Activated T-cell treated with anti-CD3 and anti-CD28 coated beads, Interleukin-2, amount 50 U/mL, for 1 hour (primary cell): ENCODE data around the gene PRAME.

Experiments
- DNase-seq: peaks from one replicate; pipeline ENCODE4 v3.0.0-alpha.2; 2020

PRAME gene

DNA sequence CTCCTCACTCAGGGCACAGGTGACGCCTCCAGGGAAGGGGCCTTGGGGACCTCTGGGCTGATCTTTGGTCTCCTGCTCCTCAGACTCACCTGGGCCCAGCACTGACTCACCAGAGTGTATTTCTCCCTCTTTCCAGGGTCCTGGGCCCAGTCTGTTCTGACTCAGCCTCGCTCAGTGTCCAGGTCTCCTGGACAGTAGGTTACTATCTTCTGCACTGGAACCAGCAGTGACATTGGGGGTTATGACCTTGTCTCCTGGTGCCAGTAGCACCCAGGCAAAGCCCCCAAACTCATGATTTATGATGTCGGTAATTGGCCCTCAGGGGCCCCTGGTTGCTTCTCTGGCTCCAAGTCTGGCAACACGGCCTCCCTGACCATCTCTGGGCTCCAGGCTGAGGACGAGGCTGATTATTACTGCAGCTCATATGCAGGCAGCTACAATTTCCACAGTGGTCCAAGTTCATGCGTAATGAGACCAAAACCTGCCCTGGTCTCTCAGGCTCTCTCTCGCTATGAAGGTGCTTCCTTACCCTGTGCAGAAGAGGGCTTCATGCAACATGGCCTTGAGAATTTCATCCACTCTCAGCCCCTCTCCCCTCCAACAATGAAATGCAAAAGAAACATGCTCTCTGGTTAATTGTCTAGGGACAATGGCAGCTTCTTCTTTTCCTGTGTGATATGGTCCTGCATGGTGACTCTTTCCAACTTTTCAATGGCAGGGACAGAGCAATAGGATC lies 21.0 kb upstream of the PRAME start:
- no peak for DNase-seq

DNA sequence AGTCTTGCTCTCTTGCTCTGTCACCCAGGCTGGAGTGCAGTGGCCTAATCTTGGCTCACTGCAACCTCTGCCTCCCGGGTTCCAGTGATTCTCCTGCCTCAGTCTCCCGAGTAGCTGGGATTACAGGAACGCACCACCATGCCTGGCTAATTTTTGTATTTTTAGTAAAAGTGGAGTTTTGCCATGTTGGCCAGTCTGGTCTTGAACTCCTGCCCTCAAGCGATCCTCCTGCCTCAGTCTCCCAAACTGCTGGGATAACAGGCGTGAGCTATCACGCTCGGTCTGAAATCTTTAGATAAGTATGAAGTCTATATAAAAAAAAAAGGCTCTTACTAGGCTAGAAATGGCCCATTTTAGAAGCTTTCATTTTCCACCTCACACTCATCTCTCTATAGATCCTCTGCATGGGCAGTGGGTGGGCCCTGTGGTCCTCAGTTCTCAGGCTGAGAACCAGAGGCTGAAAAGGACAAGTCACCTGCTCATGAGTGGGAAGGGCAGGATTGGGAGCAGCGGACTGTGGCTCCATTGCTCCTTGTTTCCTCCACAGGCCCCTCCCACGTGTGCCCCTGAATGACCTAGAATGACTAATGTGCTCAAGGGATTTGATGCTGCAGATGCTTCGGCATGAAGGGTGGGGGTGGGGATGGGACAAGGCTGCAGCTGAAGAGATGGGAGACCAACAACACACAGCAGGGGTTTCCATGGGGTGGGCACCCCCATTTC lies 19.8 kb upstream of the PRAME start:
- no peak for DNase-seq

DNA sequence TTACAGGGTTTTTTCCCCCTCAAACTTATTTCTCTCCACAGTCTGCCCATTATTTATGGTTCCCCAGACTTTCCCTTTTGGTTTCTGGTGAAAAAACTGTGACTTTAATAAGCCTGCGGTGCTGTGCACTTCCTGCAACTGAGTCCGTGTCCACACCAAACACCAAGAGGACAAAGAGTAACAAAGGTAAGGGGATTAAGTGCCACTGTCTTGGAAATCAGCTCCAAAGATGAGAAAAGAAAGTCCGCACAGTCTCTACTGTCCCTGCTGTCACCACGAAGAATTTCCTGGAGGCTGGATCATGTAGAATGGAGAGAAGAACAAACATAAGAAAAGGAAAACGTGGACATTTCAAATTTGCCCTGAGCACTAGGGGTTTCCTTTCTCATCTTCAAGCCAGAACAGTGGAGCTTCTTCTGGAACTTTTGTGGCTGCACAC lies 17.9 kb upstream of the PRAME start:
- no peak for DNase-seq

DNA sequence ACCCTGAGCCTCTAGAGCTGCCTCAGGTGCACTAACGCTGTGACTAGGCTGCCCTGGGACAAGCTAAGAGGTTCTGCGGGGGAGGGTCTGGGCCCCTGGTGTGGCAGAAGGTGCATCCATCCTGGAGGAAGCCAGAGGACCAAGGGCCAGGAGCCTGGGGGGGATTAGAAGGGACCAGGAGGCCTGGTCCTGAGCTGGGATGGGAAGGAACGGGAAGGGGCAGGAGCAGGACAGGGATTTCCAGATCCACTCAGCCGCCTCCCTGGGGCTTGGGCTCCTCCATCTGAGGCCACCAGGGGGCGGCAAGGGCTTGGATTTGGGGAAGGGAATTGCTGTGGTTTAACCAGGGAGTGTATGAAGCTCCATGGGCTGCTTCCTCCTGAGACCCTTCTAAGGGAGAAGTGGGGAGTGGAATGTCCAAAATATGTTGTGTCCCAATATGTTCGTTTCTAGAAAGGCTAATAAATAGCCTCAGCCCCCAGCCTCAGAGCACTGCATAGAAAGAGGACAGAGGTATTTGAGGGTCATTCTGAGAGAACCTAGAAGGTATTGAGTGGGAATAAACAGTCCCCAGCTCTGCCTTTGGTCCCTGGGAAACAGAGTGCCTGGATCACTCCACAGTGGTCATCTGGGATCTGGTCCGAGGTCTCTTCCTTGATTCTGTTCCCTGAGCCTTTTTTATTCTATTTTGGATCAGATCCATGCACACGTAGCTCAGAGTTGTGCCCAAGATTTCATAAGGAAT lies 17.4 kb upstream of the PRAME start:
- peak; percentile 34 for DNase-seq

DNA sequence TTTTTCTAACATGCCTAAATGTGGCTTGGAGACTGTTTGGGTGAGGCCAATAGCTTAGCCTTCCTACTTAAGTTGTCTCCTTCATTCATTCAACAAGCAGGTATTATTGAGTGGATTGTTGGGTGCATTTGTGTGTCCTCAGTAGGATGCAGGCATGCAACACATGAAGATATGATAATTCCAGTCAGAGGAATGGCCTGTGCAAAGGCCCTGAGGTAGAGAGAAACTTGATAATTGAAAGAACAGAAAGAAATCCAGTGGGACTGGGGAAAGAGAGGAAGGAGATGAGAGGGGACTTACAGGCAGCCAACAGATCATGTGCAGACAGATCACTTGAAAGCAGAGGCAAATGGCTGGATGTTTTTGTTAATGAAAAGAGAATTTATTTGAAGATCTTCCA lies 15.3 kb upstream of the PRAME start:
- DNase-seq: no peak

DNA sequence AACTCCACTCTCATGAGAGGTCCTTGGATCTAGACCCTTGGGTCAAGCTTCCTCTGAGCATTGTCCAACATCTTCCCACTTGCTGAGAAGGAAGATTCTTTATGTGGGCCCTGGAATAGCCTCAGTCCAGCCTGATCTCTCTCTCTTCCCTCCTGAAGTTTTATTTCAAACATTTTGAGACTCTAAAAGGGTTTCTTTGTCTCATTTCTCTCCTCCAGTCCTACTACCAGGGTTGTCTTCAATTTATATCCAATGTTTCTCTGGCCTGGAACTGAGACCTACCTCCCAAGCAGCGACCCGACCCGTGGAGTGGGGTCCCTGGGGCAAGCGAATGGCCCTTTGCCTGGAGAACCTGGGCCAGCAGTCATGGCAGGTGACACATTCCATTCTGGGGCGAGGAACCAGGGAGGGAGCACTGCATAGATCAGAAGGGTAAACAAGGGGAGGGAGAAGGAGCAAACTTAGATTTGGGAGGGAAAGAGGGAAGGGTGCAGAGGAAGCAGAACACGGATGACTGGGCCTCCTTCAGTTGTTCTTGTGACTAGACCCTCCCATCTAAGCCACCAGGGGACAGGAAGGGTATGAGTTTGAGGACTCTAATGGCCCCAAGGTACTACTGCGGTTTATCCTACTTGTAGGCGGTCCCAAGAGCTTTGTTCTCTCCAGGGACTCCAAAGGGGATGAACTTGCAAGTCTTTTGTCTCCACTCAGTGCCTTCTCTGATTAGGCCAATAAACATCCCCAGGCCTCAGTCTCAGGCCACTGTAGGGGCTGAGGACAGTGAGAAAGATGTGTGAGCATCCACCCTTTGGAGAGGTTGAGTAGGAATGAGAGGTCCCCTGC lies 14.2 kb upstream of the PRAME start:
- no peak for DNase-seq

DNA sequence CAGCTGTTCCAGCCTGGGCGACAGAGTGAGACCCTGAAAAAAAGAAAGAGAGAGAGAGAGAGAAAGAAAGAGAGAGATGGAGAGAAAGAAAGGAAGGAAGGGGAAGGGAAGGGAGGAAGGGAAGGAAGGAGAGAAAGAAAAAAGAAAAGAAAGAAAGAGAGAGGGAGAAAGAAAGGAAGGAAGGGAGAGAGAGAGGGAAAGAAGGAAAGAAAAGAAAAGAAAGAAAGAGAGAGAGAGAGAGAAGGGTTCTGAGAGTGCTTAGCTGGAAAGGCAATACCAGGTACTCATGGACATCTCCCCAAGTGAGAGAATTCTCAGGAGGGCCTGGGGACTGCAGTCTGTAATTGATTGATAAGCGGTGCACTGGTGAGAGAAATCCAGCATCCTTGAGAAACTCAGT lies 12.8 kb upstream of the PRAME start:
- DNase-seq: no peak

DNA sequence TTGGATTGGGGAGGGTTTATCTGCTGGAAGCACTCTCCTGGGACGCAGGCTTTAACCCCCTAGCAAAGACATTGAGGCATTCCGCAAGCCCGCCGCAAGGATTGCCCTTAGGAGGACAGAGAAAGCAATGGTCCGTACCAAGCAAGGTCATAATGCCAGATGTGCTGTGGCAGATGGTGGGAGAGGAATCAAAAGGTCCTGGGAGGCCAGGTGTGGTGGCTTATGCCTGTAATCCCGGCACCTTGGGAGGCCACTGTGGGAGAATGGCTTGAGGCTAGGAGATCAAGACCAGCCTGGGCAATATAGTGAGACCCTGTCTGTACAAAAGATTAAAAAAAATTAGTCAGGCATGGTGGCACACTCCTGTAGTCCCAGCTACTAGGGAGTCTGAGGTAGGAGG lies 12.4 kb upstream of the PRAME start:
- no peak for DNase-seq

DNA sequence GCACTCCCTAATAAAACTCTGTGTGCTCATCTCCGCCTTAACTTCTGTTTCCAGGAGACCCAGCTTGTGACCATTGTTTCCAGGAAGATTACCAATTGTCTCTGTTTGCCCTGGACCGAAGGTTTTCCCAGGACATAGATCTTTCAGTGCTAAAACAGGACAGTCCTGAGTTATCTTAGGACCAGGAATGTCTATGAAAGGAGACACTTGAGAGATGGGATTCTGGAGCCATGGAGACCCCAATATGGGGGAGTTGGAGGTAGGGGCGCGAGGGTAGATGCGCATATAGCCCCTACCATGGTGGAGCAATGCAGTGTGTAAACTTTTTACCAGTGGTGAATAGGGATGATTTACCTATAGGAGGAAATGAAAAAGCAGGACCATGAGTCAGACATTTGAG lies 10.2 kb upstream of the PRAME start:
- no peak for DNase-seq

DNA sequence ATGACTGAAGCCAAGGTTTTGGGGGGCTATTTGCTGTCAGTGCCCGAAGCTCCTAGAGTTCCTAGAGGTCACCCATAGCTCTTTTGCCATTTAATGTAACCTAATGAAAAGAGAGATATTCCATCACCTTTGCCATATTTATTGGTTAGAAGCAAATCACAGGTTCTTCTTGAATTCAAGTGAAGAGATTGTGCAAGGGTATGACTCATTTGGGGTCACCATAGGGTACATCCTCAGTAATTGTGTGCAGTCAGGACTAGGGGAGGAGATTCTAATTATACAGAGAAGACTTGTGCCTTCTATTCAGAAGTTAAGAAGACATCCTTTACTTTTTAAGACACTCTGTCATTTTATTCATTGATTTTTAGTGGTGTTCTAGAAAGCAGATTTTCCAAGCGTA lies 6.9 kb upstream of the PRAME start:
- no peak for DNase-seq

DNA sequence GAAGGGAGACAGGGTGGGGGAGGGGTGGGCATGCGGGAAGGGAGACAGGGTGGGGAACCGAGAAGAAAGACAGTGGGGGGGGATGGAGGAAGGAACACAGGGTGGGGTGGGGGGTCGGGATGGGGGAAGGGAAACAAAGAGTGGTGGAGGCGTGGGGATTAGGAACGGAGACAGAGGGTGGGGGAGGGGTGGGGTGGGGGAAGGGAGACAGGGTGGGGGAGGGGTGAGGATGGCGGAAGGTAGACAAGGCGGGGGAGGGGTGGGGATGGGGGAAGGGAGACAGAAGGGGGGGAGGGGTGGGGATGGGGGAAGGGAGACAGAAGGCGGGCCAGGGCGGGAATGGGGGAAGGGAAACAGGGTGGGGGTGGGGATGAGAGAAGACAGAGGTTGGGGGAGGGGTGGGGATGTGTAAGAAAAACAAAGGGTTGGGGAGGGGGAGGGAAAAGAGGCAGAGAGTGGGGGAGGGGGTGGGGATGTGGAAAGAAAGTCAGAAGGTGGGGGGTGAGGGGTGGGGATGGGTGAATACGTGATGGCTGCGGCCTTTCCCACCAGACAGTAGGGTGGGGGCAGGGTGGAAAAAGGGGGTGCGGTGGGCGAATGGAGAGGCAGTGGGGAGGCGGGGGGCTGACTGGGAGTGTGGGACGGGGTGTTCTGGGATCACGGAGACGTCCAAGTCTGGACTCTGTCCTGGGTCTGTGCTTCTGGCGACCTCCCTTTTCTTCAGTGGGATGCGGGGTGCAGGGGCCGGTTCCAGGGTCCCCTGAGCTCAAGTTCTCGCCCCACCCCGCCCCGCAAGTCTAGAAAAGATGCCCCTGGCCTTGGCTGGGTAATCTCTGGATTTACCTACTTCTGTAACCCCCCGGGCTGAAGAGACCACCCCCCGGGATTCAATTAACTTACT lies 744 bp downstream of the PRAME start:
- no peak for DNase-seq

DNA sequence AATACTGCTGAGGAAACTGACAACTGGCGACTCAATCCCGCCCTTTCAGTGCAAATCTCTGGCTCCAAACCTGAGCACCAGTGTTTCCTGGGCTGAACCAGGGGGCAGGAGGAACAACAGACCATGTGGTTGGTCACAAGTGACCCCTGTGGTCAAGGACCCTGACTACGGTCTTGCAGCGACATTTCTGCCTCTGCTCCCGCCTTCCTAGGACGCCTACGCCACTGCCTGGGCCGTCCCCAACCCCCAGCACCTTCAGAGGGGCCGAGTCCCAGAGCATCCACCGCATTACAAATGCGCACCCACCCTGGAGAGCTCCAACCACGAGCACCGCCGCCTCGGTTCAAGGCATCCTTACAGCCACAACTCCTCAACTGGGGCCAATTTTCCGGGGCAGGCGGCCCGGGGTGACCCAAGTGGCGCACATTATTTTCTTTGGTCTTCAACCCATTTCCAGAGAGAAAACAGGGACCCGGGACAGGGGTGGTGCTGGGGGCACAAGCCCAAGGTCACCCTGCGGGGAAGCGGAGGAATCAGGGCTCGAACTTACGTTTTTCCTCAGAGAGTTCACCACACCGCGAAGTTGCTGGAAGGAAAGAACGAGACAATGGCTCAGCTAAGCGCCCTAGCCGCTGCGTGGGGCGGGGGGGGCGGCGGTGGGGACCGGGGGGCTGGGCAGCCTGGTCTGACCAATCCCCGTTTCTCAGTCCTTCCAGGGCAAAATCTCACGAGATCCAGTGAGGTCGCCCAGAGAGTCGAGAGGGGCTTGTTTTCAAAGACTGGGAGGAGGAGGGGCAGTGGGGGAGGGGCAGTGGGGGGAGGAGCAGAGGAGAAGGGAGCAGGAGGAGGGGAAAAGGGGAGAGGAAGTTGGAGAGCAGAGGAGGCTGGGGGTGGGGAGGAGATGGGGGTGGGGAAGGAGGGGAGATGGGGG lies 1.8 kb downstream of the PRAME start:
- no peak for DNase-seq

DNA sequence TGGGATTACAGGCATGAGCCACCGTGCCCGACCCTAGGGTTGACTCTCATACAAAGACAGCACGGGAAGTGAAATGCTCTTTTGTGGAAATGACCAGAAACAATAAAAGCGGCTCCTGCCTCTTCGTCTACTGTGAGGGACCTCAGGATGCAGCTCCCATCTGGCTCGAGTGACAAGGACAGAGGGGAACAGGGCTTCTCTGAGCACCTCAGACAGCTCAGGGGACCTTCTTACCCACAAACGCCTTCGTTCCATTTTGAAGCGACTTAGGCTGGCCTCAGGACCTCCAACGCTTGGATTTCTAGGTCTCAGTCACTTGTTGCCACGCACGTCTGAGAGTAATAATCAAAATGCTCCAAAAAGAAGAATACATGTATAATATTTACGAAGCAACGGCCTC lies 2.5 kb downstream of the PRAME start:
- DNase-seq: no peak

DNA sequence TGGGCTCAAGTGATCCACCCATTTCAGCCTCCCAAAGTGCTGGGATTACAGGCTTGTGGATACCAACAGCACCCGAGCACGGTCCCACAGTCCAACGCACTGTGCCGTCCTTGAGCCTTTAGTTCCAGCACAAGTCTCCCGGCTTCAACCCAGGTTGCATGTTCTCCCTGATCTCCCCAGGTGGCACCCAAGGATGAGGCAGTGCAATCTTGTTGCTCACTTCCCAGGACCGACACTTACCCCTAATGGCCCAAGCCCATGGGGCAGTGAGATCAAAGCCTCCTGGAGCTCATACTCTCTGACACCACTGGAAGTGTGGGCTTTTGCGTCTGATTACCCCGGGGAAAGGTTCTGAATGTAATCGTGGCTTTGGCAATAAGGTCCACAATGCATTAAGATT lies 3.5 kb downstream of the PRAME start:
- DNase-seq: no peak

DNA sequence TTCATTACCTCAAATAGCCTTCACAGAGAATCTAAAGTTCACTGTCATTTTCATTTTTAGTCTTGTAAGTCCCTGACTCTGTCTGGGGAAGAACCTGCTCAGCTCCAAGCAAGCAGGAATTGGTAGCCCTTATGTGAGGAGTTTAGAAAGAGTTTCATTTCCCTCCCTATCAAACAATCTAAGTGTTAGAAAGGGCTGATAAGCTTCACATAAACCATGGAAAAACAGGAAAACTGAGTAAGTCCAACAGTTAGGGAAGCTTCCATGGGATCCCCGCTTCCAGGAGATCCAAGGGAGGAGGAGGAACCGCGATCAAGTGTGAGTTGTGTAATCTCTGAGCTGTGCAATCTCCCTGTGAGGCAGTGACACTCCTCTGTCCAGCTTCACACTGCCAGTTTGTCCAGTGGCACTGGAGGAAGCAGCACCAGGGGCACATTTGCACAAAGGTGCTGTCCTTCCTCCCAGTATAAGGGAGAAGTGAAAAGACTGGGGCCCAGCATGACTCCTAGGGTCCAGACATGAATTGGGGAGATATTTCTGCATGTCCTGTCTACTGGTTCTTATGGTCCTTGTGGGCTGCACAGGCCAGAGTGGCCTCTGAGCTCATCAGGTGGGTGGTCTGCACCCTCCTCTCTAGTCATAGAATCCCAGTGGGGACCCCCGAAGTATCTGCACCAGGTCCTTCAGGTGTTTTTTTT lies 4.3 kb downstream of the PRAME start:
- no peak for DNase-seq

DNA sequence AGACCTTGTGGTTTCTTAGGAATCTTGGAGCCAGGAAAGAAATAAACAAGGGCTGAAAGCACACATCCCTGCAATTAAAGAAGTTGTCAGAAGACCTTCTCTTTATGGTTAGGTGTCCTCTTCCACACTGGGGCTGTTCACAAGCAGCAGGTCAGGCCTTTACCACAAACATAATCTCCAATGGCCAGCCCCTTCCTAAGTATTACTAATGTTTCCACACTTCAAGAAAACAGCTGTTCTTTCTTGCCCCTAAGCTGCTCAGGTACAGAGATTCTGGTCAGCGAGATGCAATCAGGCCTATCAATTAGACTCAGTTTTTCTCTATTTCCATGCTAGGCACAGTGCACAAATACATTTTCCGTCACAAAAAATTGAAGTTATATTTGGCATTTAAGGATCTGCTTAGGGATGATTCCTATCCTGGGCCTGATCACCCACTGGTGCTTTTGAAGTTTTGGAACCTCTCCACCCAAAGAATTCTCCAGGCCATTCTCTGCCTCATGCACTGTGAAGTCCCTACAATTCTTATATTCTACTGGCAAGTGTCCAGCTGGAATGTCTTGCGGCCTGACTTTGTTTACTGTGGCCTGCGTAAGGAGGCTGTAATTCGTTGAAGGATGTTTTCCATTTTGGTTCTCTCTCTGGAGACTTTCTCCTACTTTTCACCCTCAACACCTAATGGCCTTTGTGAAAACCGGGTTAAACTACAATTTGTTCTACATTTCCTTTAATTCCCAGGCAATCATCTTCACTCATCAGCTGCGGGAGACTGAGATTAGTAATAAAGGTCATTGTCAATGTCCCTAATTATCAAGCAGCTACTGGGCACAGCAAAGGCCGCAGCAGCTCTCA lies 5.1 kb downstream of the PRAME start:
- no peak for DNase-seq

DNA sequence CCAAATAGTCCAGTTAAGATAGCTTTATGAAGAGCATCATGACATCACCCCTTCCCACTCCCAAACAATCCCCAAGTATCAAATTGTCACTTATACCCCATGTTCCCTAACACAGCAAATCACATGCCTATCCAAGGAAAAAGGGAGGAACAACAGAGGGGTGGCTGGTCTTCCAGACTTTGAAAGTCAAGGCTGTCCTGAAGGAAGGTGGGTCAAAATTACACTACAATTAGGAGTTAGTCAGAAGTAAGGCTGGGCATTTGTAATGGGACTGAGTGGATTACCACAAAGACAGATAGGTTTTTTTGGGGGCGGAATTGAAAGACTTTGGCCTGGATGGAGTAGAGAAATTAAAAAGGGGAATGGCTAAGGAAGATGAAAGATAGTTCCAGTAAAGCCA lies 5.9 kb downstream of the PRAME start:
- no peak for DNase-seq

DNA sequence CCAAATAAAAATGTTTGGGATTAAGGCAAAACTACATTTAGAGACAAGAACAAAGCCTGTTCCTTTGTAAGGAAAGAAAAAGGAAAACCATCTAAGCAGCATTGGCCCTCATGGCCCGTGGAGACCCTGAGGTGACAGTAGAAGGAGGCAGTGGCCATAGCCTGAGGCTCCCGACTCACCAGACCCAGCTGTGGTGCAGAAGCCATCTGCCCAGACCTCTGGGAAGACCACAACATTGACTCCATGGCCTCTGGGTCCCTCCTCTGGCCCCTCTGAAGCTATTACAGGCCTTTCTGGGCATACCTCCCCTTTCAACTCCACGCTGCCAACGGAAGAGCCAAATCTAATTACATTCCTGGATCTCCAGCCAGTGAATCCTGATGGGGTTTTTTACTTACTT lies 6.4 kb downstream of the PRAME start:
- no peak for DNase-seq

DNA sequence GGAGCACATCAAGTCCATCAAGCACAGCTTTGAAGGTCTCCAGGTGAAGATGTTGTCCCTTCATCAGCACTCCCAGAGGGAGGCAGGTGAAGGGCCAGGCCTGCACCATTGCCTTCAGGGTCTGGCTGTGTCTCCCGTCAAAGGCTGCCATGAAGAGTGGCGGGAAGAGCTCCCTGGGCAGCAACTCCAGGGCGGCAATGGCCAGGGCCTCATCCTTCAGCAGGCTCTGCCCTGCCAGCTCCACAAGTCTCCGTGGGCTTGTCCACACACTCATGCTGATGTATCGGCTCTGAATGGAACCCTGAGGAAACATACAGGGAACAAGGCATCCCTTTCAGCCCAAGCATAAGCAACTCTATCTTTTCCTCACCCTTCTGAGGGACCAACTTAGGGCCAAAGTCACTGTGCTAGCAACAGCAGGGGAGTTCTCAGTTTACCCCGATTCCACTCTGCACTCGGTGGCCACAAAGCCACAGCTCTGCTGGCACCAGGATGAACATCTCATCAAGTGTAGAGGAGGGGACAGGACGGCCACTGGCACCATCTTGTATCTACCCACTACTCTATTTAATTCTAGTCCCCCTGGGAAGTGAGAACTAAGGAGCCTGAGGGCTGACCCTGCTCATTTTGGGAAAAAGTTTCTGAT lies 8.2 kb downstream of the PRAME start:
- DNase-seq: no peak
